Activated CD8-positive, alpha-beta T cell treated with anti-CD3 and anti-CD28 coated beads for 36 hours (primary cell): ENCODE measurements around the gene EXOC4. TPM values are rescaled to one million over a fixed set of nuclear protein-coding genes. Genes with fewer than 3 reads are reported as not detected.

Experiments
- ATAC-seq: fragments of 200-7000 bp; cut with Tn5 transposase; one replicate; pipeline ENCODE4 v1.10.0; 2021; ENCODE audit warnings: mild to moderate bottlenecking, moderate library complexity
- CTCF ChIA-PET: fragments of 350-600 bp; sonication (Branson Sonifier 250); formaldehyde crosslinking; loops from one replicate; lab custom pipeline; 2021; ENCODE audit warnings: antibody characterized with exemption; lab: Charles Lee
- POLR2A ChIA-PET: fragments of 350-600 bp; sonication (Branson Sonifier 250); formaldehyde crosslinking; loops from one replicate; lab custom pipeline; 2021; ENCODE audit warnings: antibody characterized with exemption; lab: Charles Lee
- DNase-seq: peaks from one replicate; pipeline ENCODE4 v3.0.0-alpha.2; 2020
- H3K27ac Mint-ChIP-seq: one replicate; pipeline ENCODE4 v1.8.0; 2021; ENCODE audit warnings: mild to moderate bottlenecking, mixed read lengths
- H3K27me3 Mint-ChIP-seq: one replicate; pipeline ENCODE4 v1.8.0; 2021; ENCODE audit warnings: mixed read lengths
- H3K36me3 Mint-ChIP-seq: one replicate; pipeline ENCODE4 v1.8.0; 2021; ENCODE audit warnings: low read depth, mixed read lengths
- H3K4me1 Mint-ChIP-seq: one replicate; pipeline ENCODE4 v1.8.0; 2021; ENCODE audit warnings: low read depth, mixed read lengths
- H3K4me3 Mint-ChIP-seq: one replicate; pipeline ENCODE4 v1.8.0; 2021; ENCODE audit warnings: mild to moderate bottlenecking, moderate library complexity, mixed read lengths
- H3K9me3 Mint-ChIP-seq: one replicate; pipeline ENCODE4 v1.8.0; 2021; ENCODE audit warnings: mixed read lengths
- CTCF ChIP-seq: fragments of 200-600 bp; IDR thresholded peaks from one replicate; pipeline ENCODE4 v1.8.0; 2022; ENCODE audit warnings: antibody characterized with exemption, mild to moderate bottlenecking
- intact Hi-C: fragments of 100-400 bp; cut with micrococcal nuclease; formaldehyde crosslinking; loops from one replicate; pipeline ENCODE4 v1.10.0; 2022
- total RNA-seq, 2 experiments: library from RNA; stranded (reverse); gene quantifications; one replicate each; pipeline ENCODE4 v1.2.3, GENCODE V29; 2021

Gene EXOC4
- total RNA-seq, 2 experiments from 2014 or later, result 54.1 to 61.7 TPM

DNA sequence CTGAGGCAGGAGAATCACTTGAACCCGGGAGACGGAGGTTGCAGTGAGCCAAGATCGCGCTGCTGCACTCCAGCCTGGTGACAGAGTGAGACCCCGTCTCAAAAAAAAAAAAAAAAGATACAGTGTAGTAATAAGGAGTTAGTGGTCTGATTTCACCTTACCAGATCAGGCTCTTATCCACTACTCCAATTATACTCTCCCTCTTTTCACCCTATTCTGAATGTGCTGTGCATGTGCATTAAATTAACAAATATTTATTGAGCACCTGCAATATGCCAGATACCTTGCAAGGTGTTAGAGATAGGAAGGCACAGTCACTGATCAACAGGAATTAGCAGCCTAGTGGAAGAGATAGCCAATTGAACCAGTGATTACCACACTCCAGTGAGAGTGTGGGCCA lies 632.3 kb downstream of the EXOC4 start:
- Mint-ChIP-seq H3K9me3 (peaks cover 4% of the 10 kb centered on the region), H3K27me3 (no peaks in the 10 kb centered on the region), H3K4me1 (no peaks in the 10 kb centered on the region), H3K36me3 (peaks cover 1% of the 10 kb centered on the region), H3K27ac (no peak overlapping the region), H3K4me3 (no peak overlapping the region)
- DNase-seq (no peak), ATAC-seq (no peak)
- ChIA-PET CTCF (no interaction called here), POLR2A (no interaction called here)
- no peak for TF ChIP-seq CTCF
- intact Hi-C loops, result no loop called here

- Mint-ChIP-seq H3K4me3 (no peak overlapping the region), H3K36me3 (peaks cover 1% of the 10 kb centered on the region), H3K27me3 (no peaks in the 10 kb centered on the region), H3K4me1 (no peaks in the 10 kb centered on the region), H3K9me3 (peaks cover 4% of the 10 kb centered on the region), H3K27ac (no peak overlapping the region)
- intact Hi-C loops, result no loop called here
- TF ChIP-seq CTCF, result no peak
- ChIA-PET CTCF (no interaction called here), POLR2A (no interaction called here)
- DNase-seq, result no peak
- ATAC-seq, result no peak
Measured at GRCh38 chr7:133886086-133886485, 633.2 kb downstream of the EXOC4 start.

GRCh38 chr7:133886797-133887196 lies 633.9 kb downstream of the EXOC4 start:
- H3K27ac Mint-ChIP-seq, result no peak overlapping the region
- H3K27me3 Mint-ChIP-seq, result no peaks in the 10 kb centered on the region
- DNase-seq (no peak), ATAC-seq (no peak)
- no peak overlapping the region for H3K4me3 Mint-ChIP-seq
- TF ChIP-seq CTCF, result no peak
- peaks cover 1% of the 10 kb centered on the region for H3K36me3 Mint-ChIP-seq
- no peaks in the 10 kb centered on the region for H3K4me1 Mint-ChIP-seq
- POLR2A ChIA-PET, result interaction anchor here (0.6 kb wide), 1 partner anchor 46 kb away, joined by 3 read pairs; no protein-coding TSS in a partner anchor
- intact Hi-C loops, result no loop called here
- peaks cover 4% of the 10 kb centered on the region for H3K9me3 Mint-ChIP-seq
- CTCF ChIA-PET, result no interaction called here

DNA sequence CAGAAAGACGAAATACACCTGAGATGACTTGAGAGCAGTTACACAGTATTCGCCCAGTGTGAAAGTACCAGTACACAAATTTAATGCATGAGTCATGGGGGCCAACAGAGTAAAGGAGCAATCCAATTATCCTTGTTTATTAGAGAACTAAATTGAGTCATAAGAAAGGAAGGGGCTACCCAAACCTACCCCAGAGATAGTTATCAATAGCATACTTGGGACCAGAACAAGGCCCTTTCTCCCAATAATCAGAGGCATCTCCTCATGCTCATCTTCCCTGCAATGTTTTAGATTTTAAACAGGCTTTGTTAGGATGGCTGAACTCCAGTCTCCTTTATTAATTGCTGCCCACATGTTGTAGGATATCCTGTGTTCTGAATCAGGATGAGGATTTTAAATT lies 634.6 kb downstream of the EXOC4 start:
- Mint-ChIP-seq H3K4me1 (no peaks in the 10 kb centered on the region), H3K36me3 (peaks cover 1% of the 10 kb centered on the region), H3K9me3 (peaks cover 4% of the 10 kb centered on the region), H3K27me3 (no peaks in the 10 kb centered on the region), H3K4me3 (no peak overlapping the region), H3K27ac (no peak overlapping the region)
- TF ChIP-seq CTCF, result no peak
- CTCF ChIA-PET, result no interaction called here
- DNase-seq, result no peak
- intact Hi-C loops, result no loop called here
- ATAC-seq, result no peak
- POLR2A ChIA-PET, result interaction anchor here (0.6 kb wide), 1 partner anchor 45 kb away, joined by 3 read pairs; no protein-coding TSS in a partner anchor

DNA sequence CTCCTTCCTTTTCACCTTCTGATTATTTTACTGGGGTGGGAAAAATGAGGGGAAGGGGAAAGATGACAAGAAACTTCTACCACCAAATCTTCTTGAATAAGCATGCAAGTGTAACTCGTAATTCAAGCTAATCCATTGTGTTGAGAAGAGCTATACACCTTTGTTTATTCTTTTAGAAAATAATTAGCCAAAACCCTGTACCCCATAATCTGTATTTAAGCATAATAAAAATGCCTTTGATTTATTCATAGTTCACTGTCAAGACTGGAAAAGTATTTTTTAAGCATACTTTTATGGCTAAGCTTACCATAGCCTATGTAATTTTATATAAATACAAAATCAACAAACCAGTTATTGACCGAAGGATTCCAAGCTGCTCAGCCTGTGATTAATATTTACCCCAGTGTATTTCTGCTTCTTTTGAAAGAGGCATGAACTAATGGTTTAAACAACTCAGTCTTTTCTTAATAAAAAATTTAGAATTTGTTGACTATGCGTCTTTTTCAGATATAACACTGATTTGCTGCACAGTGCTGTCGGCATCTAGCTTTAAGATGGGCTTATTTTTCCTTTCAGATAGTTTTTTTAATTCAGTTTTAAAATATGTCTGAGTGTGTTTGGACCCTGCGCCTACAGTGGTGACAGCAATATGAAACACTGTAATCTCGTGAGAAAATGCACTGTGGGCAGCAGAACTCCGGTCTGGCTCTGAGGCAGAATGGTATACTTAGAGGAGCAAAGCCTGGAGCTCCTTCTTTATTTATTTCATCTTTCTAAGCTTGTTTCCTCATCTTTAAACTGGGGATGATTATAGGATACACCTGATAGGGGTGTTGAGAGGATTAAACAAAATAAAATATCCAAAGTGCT lies 635.4 kb downstream of the EXOC4 start:
- H3K36me3 Mint-ChIP-seq, result peaks cover 1% of the 10 kb centered on the region
- intact Hi-C loops, result no loop called here
- H3K4me1 Mint-ChIP-seq, result no peaks in the 10 kb centered on the region
- no peak for ATAC-seq
- no peak overlapping the region for H3K4me3 Mint-ChIP-seq
- TF ChIP-seq CTCF, result no peak
- POLR2A ChIA-PET, result no interaction called here
- peaks cover 4% of the 10 kb centered on the region for H3K9me3 Mint-ChIP-seq
- DNase-seq, result no peak
- H3K27ac Mint-ChIP-seq, result no peak overlapping the region
- no peaks in the 10 kb centered on the region for H3K27me3 Mint-ChIP-seq
- CTCF ChIA-PET, result no interaction called here
